Fibroblast of lung (primary cell): ENCODE data around the gene DNM3.

ENCODE experiments used
- CTCF ChIP-seq, 2 donors: IDR thresholded peaks in 1 of 2; conservative IDR thresholded peaks in 1 of 2; 1 replicate in 1 of 2; 2 replicates in 1 of 2; pipeline ENCODE4 v1.5.1; 2011 to 2012; ENCODE audit warnings: low read length in 2 of 2, control low read depth in 1 of 2, inconsistent platforms in 1 of 2, low read depth in 1 of 2, mild to moderate bottlenecking in 1 of 2
- EZH2 ChIP-seq: IDR thresholded peaks from 2 replicates; pipeline ENCODE4 v1.5.1; 2012; ENCODE audit warnings: low read length, control low read depth, mild to moderate bottlenecking; ENCODE audit errors: missing control alignments

DNA sequence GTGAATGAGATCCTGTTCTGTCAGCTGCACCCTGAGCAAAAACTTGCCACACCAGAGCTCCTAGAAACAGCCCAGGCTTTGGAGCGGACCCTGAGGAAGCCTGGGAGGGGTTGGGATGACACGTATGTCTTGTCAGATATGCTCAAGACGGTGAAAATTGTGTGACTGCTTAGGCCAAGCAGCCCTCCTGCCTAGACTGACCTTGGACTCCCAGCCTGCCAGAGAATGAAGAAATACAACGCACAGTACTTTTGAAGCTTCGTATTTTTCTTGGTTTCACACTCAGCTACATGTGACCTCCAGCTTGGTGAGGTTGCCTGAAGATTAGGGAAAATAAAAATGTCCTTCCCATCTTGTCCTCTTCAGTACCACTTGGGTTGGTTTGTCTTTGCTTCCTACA, 44.7 kb upstream of the DNM3 start:
- TF ChIP-seq CTCF (conservative IDR thresholded peaks at IDR 0.05 in 1 of 2, IDR thresholded peaks at IDR 0.05 in 1 of 2; ENCODE audit: low read depth in 1 of 2, low read length in 2 of 2), result no peak
- TF ChIP-seq EZH2, result no peak
